Measurements from ENCODE around the gene RPL36. TPM values are rescaled to one million over a fixed set of nuclear protein-coding genes. Genes with fewer than 3 reads are reported as not detected.

RPL36 gene
- total RNA-seq, 4 donors from 2014 or later: 461 to 719 (median 614) TPM

DNA sequence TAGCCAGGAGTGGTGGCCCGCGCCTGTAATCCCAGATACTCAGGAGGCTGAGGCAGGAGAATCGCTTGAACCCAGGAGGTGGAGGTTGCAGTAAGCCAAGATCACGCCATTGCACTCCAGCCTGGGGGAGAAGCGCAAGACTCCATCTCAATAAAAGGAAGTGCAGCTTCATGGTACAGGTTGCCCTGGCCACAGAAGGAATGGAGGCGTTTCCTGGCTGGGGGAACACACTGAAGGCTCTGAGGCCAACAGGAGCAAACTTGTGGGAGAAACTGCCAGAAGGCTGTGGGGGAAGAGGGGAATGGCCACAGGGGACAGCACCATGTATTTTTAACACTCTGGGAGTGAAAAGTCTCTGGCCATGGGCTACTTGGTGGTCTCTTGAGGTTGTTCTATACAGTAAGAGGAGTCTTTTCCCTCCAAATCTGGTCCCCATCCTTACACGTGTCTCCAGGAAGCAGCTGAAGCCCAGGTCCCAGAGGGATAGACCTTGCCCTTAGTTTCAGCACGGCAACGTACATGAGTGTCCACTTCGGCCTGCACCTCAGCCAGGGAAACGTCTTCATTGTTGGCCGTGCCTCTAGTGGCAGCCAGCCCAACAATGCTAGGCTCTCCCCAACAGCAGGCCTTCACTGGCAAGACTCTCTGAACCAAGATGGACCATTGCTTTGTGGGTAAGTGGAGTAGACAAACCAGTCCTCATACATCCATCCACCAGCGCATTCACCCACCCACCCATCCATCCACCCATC lies 17.2 kb upstream of the RPL36 start:
- no peaks in the 10 kb centered on the region for H3K9me3 ChIP-seq
- TF ChIP-seq EP300 (IDR thresholded peaks at IDR 0.05) (no peak), POLR2AphosphoS5 (IDR thresholded peaks at IDR 0.05) (no peak), POLR2A (IDR thresholded peaks at IDR 0.05; ENCODE audit: low read depth) (no peak)
- TF ChIP-seq, protein P1, sequence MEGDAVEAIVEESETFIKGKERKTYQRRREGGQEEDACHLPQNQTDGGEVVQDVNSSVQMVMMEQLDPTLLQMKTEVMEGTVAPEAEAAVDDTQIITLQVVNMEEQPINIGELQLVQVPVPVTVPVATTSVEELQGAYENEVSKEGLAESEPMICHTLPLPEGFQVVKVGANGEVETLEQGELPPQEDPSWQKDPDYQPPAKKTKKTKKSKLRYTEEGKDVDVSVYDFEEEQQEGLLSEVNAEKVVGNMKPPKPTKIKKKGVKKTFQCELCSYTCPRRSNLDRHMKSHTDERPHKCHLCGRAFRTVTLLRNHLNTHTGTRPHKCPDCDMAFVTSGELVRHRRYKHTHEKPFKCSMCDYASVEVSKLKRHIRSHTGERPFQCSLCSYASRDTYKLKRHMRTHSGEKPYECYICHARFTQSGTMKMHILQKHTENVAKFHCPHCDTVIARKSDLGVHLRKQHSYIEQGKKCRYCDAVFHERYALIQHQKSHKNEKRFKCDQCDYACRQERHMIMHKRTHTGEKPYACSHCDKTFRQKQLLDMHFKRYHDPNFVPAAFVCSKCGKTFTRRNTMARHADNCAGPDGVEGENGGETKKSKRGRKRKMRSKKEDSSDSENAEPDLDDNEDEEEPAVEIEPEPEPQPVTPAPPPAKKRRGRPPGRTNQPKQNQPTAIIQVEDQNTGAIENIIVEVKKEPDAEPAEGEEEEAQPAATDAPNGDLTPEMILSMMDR (IDR thresholded peaks at IDR 0.05): no peak
- intact Hi-C loops (cut with DNase I): no loop called here
- DNase-seq (ENCODE audit: extremely low spot score): no peak
- 90% methylated on average over 8 of the region's 13 CpGs for WGBS
- H3K4me1 ChIP-seq: peaks cover 0 to 5% (median under 1%) of the 10 kb centered on the region in 4 donors
- H3K27ac ChIP-seq (replicated peaks in 1 of 4): no peak overlapping the region
- peaks cover 16 to 38% (median 36%) of the 10 kb centered on the region in 4 donors for H3K36me3 ChIP-seq
- no peaks in the 10 kb centered on the region for H3K27me3 ChIP-seq
- H3K4me3 ChIP-seq: no peak overlapping the region

DNA sequence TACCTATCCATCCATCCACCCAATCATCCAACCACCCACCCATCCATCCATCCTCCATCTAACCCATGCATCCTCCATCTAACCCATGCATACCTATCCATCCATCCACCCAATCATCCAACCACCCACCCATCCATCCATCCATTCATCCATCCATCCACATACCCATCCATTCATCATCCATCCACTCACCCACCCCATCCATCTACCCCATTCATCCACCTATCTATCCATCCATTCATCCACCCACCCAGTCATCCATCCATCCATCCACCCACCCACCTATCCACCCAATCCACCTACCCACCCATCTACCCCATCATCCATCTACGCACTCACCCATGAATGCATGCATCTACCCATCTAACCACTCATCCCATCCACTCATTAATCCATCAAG lies 16.3 kb upstream of the RPL36 start:
- H3K36me3 ChIP-seq: peaks cover 10 to 38% (median 36%) of the 10 kb centered on the region in 4 donors
- intact Hi-C loops (cut with DNase I): no loop called here
- H3K4me1 ChIP-seq: peaks cover under 1 to 9% (median 6%) of the 10 kb centered on the region in 4 donors
- DNase-seq (ENCODE audit: extremely low spot score): no peak
- H3K27ac ChIP-seq (replicated peaks in 1 of 4): no peak overlapping the region
- H3K4me3 ChIP-seq: no peak overlapping the region
- 98% methylated on average over 1 of the region's 1 CpG for WGBS
- no peaks in the 10 kb centered on the region for H3K27me3 ChIP-seq
- no peak for TF ChIP-seq POLR2AphosphoS5 (IDR thresholded peaks at IDR 0.05)
- TF ChIP-seq, protein P1 (IDR thresholded peaks at IDR 0.05): no peak
- TF ChIP-seq EP300 (IDR thresholded peaks at IDR 0.05): no peak
- TF ChIP-seq POLR2A (IDR thresholded peaks at IDR 0.05; ENCODE audit: low read depth): no peak
- no peaks in the 10 kb centered on the region for H3K9me3 ChIP-seq

- intact Hi-C loops (cut with DNase I): no loop called here
- Histone ChIP-seq H3K9me3 (no peaks in the 10 kb centered on the region), H3K27me3 (no peaks in the 10 kb centered on the region), H3K4me1 (peaks cover 10 to 19% (median 15%) of the 10 kb centered on the region in 4 donors), H3K4me3 (no peak overlapping the region), H3K36me3 (peaks cover under 1 to 30% (median 27%) of the 10 kb centered on the region in 4 donors), H3K27ac (replicated peaks in 1 of 4) (no peak overlapping the region)
- no peak for DNase-seq (ENCODE audit: extremely low spot score)
- WGBS: 95% methylated on average over 4 of the region's 5 CpGs
- TF ChIP-seq POLR2AphosphoS5 (IDR thresholded peaks at IDR 0.05) (no peak), EP300 (IDR thresholded peaks at IDR 0.05) (no peak), POLR2A (IDR thresholded peaks at IDR 0.05; ENCODE audit: low read depth) (no peak)
- TF ChIP-seq, protein P1 (IDR thresholded peaks at IDR 0.05): no peak
Observed at GRCh38 chr19:5674714-5675113, 15.4 kb upstream of the RPL36 start.

- intact Hi-C loops (cut with DNase I): no loop called here
- Histone ChIP-seq H3K4me1 (peaks cover 17 to 26% (median 21%) of the 10 kb centered on the region in 4 donors), H3K4me3 (no peak overlapping the region), H3K27me3 (no peaks in the 10 kb centered on the region), H3K9me3 (no peaks in the 10 kb centered on the region), H3K36me3 (peaks cover 0 to 23% (median 19%) of the 10 kb centered on the region in 4 donors), H3K27ac (replicated peaks in 1 of 4) (no peak overlapping the region)
- no peak for TF ChIP-seq POLR2AphosphoS5 (IDR thresholded peaks at IDR 0.05)
- TF ChIP-seq, protein P1 (IDR thresholded peaks at IDR 0.05): no peak
- TF ChIP-seq POLR2A (IDR thresholded peaks at IDR 0.05; ENCODE audit: low read depth): no peak
- TF ChIP-seq EP300 (IDR thresholded peaks at IDR 0.05): no peak
- no peak for DNase-seq (ENCODE audit: extremely low spot score)
- WGBS: 84% methylated on average over 13 of the region's 17 CpGs
Observed at GRCh38 chr19:5676105-5676771, 13.9 kb upstream of the RPL36 start.
